GM18526 (cell line): ENCODE results near the gene THOC2.

Experiments
- POLR2A ChIP-seq: IDR thresholded peaks from 3 replicates; pipeline ENCODE4 v1.6.1; 2011; ENCODE audit not compliant: insufficient read length; ENCODE audit errors: extremely low read depth

THOC2 gene

GRCh38 chrX:123691776-123692175 is 41.1 kb downstream of the THOC2 start:
- TF ChIP-seq POLR2A = no peak

GRCh38 chrX:123688524-123688923 is 44.3 kb downstream of the THOC2 start:
- no peak for TF ChIP-seq POLR2A

GRCh38 chrX:123685232-123685631 is 47.6 kb downstream of the THOC2 start:
- TF ChIP-seq POLR2A = no peak

DNA sequence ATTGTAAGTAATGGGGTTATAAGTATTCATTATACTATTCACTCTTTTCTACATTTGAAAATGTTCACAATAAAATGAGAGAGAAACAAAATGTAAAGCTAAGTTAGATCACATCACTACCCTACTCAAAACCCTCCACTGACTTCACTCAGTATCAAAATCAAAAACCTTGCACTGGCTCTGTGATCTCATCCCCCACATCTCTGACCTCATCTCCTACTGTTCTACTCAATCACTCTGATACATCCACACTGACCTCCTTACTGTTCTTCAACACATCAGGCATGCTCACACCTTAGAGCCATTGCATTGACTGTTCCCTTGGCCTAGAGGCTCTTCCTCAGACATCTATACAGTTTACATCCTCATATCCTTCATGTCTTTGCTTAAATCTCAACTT is 50.7 kb downstream of the THOC2 start:
- TF ChIP-seq POLR2A = no peak

DNA sequence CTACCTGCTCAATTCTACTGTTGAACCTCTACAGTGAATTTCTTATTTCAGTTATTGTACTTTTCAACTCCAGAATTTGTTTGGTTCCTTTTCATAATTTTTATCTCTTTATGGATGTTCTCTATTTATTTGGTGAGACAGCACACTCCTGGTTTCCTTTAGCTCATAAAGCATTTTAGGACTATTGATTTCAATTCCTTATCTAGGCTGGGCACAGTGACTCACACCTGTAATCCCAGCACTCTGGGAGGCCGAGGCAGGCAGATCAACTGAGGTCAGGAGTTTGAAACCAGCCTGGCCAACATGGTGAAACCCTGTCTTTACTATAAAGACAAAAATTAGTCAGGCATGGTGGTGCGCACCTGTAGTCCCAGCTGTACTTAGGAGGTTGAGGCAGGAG is 57.7 kb downstream of the THOC2 start:
- TF ChIP-seq POLR2A = no peak

GRCh38 chrX:123673813-123674212 is 59.0 kb downstream of the THOC2 start:
- no peak for TF ChIP-seq POLR2A

DNA sequence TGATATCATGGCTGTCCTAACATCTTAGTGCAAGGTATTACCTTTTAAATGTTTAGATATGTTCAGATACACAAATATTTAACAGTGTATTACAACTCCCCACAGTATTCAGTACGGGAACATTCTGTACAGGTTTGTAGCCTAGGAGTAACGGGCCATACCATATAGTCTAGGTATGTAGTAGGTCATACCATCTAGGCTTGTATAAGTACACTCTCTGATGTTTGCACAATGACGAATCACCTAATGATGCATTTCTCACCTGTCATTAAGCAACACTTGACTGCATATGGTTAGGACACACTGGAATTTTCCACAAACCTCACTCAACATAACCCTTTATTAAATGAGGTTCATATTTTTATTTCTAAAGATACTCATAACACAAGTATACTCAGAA is 67.7 kb downstream of the THOC2 start:
- TF ChIP-seq POLR2A = no peak

GRCh38 chrX:123648028-123648810 is 84.6 kb downstream of the THOC2 start:
- no peak for TF ChIP-seq POLR2A

GRCh38 chrX:123647244-123647643 is 85.6 kb downstream of the THOC2 start:
- TF ChIP-seq POLR2A = no peak

DNA sequence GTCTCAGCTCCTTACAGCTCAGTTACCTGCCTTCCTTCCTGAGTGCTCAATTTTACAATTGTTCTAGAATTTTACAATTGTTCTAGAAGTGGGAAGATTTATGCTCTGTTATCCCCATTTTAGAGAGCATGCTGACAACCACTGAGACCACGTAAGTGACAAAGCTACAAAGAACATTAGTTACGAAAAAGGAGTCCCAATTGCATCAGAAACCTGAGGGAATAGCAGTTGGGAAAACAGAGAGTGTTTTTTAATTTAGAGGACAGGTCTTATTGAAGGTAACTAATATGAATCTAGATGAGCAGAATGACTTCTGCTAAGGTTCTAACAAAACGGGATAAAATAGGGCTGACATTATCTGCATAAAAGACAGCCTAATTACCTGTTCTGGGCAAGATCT is 103.3 kb downstream of the THOC2 start:
- TF ChIP-seq POLR2A = no peak

DNA sequence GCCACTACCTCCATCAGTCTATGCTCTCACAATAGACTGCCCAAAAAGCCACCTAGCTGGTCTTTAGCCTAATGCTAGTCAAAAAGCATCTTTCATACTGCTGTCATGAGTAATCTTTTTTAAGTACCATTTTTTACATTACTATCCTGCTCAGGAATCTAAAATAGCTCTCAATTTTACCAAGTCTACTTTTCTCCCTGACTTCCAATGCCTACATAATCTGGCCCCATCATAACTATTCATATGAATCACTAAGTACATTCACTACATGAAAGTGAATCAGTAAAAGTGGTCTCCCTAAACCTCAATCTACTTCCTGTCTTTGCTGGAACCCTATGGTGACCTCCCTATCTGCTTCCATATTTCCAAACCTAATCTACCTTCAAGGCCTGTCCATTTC is 105.9 kb downstream of the THOC2 start:
- TF ChIP-seq POLR2A = no peak

GRCh38 chrX:123625952-123626351 is 106.9 kb downstream of the THOC2 start:
- no peak for TF ChIP-seq POLR2A

DNA sequence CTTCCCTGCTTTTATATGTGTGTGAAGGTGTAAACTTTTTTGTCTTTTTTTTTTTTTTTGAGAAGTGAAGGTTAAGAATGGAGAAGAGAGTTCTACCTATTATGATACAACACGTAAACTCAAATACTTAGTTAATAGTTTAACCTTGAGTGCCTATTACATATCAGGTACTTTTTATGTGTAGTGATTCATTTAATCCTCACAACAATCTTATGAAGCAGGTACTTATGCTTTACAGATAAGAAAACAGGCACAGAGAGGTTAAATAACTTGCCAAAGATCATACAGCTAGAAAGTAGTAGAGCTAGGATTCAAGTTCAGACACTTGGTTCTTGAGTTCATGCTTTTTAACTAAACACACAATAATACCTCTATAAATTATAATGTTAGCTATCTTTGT is 107.4 kb downstream of the THOC2 start:
- TF ChIP-seq POLR2A = no peak

GRCh38 chrX:123617007-123617406 is 115.8 kb downstream of the THOC2 start:
- no peak for TF ChIP-seq POLR2A

GRCh38 chrX:123610915-123611314 is 121.9 kb downstream of the THOC2 start:
- no peak for TF ChIP-seq POLR2A

DNA sequence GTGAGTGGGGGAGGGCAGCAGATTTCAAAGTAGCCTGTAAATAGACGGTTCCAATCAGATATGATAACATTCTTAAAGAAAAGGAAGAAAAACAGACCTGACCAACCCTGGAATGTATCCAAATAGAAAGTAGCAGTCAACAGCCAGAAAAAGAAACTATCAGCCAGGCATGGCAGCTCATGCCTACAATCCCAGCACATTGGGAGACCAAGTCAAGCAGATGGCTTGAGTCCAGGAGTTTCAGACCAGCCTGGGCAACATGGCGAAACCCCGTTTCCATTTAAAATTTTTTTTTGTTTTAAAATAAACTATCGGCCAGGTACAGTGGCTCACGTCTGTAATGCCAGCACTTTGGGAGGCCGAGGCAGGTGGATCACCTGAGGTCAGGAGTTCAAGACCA is 125.0 kb downstream of the THOC2 start:
- no peak for TF ChIP-seq POLR2A

- no peak for TF ChIP-seq POLR2A
Measured at GRCh38 chrX:123607270-123607669, 125.6 kb downstream of the THOC2 start.

DNA sequence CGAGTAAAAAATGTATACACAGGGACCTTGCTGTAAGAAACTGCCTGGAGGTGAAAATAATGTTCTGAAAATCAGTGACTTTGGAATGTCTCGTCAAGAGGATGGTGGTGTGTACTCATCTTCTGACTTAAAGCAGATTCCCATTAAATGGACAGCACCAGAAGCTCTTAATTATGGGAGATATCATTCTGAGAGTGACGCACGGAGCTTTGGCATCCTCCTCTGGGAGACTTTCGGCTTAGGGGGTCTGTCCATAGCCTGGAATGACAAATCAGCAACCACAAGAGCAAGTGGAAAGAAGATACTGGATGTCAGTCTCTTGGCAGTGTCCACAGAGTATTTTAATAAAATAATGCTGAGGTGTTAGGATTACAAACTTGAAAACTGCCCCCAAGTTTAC is 129.4 kb downstream of the THOC2 start:
- TF ChIP-seq POLR2A = no peak

DNA sequence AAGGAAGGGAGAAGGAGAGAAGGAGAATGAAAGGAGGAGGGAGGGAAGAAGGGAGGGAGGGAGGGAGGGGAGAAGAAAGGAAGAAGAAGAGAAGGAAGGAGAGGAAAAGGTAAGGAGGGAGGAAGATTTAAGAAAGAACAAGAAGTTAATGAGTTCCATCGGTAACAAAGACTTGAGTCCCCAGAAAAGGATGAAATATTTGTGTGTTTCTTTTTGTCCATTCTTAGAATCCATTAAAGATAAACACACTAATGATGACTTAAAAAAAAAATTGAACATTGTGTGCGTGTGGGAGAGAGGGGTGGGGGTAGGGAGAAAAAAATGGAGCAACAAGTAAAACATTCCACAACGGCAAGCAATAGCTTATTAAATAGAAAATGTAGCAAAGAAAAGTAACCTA is 131.4 kb downstream of the THOC2 start:
- no peak for TF ChIP-seq POLR2A
